Stimulated activated CD8-positive, alpha-beta memory T cell treated with anti-CD3 and anti-CD28 coated beads, Interleukin-4, amount 100 ng/mL, for 4 hours (primary cell): ENCODE data around the gene ROBO2.

Experiments
- DNase-seq, 2 donors: peaks; one replicate each; pipeline ENCODE4 v3.0.0-alpha.2; 2020; ENCODE audit warnings: low read depth in 2 of 2, low spot score in 1 of 2

ROBO2 gene

GRCh38 chr3:77321646-77322045 is 281.7 kb downstream of the ROBO2 start:
- DNase-seq, result no peak

DNA sequence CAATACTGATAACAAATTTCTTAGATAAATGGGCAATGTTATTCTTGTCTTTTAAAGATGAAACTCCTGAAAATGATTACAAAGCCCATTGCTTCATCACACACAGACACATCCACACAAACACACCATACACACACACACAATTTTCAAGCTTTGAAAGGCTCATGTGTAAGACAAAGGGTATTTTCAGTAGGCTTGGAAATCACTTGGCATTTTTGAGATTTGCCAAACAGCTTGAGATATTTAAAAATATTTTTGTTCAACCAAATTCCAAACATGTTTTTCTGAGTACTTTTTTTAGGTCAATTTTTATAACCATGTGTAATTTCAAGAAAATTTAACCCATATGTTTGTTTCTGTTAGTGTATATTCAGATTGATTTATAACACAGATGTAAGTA is 283.7 kb downstream of the ROBO2 start:
- DNase-seq, result no peak

GRCh38 chr3:77324105-77324504 is 284.2 kb downstream of the ROBO2 start:
- DNase-seq, result no peak

- DNase-seq, result no peak
These were observed 285.4 kb downstream of the ROBO2 start for GRCh38 chr3:77325280-77325679.

GRCh38 chr3:77325702-77326101 is 285.8 kb downstream of the ROBO2 start:
- no peak for DNase-seq

DNA sequence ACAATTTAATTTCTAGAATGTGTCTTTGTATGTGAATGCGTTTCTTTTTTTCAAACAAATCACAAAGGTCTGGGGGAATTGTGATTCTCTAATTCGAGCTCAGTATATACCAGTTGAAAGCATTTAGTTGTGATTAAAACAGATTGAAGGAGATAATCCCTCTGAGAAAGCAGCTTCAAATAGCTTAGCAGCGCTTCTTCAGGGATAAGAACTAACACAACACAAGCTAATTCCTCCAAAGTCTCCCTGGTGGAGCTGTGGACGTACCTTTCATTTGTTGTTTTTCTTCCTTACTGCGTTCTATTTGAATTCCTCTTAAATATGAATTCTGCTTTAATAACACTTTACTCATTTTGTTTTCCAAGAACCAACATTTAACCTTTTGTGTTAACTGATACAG is 286.7 kb downstream of the ROBO2 start:
- DNase-seq, result no peak

DNA sequence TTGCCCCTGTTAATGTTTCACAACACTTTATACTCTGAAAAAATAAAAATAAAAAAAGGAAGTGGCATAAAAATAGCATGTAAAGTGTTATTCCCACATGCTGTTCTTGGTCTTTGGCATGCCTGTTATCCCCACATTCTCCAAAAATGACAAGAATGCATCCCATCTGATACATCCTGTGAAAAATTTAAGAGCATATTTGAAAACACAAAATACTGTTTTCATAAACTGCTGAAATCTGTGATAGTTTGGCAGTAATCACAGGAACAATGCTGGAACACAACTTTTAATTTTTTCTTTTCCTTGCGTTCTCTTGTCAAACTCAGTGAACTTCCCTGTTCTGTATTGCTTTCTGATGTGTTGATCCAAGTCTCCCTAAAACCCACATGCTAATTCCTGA is 288.8 kb downstream of the ROBO2 start:
- no peak for DNase-seq

DNA sequence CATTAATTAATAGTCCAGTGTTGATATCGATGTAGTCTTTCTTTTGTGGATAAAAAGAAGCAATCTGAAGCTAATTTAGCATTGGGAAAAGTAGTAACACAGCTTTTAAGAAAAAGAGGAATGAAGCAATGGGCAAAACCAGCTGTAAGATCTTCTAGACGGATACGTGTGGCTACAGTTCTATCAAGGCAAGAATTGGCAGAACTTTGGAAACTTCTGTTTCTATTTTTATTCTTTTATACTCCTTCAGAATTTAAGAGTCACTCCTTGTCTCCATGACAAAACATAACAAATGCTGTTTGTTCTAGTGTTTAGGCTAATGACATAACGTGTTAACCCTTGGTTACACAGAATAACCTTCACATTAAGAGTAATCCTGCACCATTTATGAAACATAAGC is 289.2 kb downstream of the ROBO2 start:
- no peak for DNase-seq

DNA sequence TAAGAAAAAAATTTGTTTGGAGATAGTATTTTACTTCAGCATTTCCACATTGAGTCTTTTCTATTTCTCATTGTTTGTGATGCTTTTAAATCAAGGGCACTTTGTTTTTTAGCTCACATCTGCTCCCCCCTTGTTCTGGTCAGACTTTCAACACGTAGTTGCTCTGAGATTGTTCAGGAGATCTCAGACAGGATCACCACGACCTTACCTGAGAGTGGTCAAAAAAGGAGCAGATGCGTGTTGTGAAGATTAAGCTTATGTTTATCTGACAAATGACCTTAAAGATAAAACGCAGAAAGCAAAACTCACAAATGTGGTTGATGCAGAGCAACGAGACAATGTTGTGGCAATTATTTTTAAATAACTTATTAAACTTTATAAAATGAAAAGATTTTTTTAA is 298.3 kb downstream of the ROBO2 start:
- DNase-seq, result no peak

- no peak for DNase-seq
These were observed 302.1 kb downstream of the ROBO2 start for GRCh38 chr3:77342027-77342426.

- no peak for DNase-seq
These were observed 302.8 kb downstream of the ROBO2 start for GRCh38 chr3:77342688-77343087.

- no peak for DNase-seq
These were observed 305.1 kb downstream of the ROBO2 start for GRCh38 chr3:77345009-77345408.

DNA sequence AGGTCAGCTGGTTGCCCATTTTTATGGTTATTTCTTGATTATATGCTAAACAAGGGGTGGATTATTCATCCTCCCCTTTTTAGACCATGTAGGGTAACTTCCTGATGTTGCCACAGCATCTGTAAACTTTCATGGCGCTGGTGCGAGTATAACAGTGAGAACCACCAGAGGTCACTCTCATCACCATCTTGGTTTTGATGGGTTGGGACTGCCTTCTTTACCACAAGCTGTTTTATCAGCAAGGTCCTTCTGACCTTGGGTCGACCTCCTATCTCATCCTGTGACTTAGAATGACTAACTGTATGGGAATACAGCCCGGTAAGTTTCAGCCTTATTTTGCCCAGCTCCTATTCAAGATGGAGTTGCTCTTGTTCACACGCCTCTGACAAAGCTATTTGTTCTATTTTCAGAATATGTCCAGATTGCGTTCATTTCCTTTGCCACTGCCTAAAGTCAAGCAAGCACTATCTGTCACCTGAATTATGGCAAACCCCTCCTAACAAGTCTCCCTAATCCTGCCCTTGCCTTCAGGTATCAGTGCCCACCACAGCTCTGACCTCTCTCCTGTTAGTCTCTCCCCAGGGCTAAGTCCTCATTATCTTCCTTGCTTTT is 308.5 kb downstream of the ROBO2 start:
- no peak for DNase-seq

DNA sequence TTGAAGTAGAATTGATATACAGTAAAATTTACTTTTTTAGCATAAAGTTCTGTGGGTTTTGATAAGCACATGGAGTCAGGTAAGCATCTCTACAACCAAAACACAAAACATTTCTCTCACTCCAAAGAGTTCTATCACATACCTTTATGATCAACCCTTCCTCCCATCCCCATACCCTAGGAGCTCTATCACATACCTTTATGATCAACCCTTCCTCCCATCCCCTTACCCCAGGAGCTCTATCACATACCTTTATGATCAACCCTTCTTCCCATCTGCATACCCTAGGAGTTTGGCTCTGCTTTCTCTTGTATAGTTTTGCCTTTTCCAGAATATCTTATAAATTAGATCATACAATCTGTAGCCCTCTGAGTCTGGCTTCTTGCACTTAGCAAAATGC is 315.1 kb downstream of the ROBO2 start:
- no peak for DNase-seq

DNA sequence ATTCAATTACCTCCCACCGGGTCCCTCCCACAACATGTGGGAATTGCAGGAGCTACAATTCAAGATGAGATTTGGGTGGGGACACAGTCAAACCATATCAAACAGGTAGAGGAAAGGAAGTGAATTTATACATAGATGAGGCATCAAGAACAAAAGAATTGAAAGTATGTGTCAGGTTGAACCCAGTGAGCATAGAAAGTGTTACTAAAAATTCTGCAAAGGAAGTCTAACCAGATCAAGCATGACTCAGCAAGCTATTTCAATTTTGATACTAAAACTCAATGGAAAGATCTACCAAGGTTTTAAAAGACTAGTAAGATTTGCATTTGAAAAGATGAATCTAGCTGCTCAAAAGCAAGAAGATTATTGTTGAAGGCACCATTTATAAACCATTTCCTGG is 323.0 kb downstream of the ROBO2 start:
- no peak for DNase-seq

- no peak for DNase-seq
These were observed 325.3 kb downstream of the ROBO2 start for GRCh38 chr3:77365152-77365551.

DNA sequence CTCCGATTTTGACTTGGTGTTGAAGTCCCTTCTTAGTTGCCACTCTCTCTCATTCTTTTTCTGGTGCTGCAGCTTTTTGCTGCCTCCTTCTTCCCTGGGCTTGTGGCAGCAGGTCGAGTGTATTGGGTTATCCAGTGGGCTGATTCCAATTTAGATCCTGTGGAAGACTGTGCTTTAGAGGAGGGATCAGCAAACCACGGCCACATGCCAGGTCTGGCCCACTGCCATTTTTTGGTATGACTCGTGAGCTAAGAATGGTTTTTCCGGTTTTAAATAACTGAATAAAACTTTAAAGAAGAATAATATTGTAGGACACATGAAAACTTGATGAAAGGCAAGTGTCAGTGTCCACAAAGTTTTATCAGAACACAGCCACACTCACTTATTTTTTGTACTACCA is 330.5 kb downstream of the ROBO2 start:
- no peak for DNase-seq

- DNase-seq, result no peak
These were observed 332.1 kb downstream of the ROBO2 start for GRCh38 chr3:77372018-77372417.

DNA sequence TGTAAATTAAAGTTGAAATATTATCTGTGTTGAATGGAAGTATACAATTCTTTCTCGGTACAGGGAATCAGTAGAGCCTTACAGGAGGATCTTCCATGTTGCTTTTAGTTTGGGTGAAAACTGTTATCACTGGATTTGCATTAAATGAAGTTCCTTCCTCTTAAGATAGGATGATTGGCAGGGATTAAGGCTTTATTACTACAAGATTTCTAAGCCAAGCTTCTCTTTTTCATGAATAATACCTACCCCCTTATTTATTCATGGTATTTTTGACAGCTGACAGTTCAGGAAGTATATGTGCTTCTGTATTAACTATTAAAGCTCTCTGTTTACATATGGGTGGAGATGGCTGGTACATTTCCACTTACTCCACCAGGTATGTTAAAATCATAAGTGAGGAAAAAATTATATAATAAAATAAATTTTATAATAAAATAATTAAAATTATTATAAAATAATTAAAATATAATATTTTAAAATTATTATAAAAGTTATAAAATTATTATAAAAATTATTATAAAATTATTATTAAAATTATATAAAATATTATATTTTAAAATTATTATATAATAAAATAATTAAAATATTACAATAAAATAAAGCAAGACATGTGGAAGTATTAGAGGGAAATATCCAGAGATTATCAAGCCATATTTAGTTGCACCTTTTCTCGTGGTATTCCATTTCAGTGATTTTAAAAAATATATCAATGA is 332.9 kb downstream of the ROBO2 start:
- no peak for DNase-seq

DNA sequence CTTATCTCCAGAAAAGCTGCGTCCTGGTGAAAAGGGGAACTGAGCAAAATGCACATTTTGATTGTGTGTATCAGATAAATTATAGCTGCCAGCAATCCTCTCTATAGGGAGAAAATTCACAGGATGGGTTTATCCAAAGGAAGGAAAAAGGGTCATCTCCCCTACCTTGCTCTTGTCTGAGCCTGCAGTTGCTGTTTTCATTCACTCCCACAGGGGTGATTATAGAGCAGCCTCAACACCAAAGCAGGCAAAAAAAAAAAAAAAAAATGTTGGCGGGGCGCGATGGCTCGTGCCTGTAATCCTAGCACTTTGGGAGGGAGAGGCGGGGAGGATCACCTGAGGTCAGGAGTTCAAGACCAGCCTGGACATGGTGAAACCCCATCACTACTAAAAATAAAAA is 333.7 kb downstream of the ROBO2 start:
- no peak for DNase-seq

DNA sequence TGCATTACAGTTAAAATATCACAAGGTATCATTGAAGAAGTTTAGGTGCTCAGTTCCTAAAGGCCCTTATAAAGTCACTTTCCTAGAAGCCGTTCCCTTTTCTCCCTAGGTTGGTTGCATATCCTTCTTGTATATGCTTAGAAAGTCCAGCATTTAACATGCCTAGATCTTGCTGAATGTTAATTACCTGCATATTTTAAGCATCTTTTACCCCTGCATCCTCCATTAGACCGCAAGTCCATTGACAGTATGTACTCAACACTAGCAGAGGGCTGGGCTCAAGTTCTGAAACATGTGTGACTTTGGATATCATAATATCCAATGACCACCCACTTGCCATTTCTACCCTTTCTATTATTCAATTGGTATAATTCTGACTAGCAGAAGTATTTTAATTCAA is 336.6 kb downstream of the ROBO2 start:
- DNase-seq, result no peak

DNA sequence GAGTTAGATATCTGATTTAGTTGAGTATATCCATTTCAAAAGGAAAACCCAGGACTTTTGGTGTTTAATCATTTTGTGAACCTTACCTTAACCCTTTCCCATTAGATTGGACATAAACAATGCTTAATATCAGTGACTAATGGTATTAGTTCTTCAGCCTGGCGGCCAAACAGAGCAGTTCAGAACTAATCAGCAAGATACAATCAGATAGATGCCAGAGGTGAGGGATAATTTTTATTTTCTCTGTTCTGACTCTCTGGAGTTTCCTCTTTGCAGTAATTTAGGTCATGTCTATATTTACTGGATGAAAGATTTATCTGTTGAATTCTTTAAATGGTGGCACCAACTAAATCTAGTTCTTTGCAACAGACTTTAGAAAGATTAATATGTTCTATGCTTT is 337.8 kb downstream of the ROBO2 start:
- DNase-seq, result no peak

- DNase-seq, result no peak
These were observed 340.2 kb downstream of the ROBO2 start for GRCh38 chr3:77380136-77380535.
